T-helper 2 cell treated with Interferon-gamma antibody and Interleukin-4, amounts not matched to agents 5 μg/mL and 100 μg/mL, for 36 hours (primary cell): ENCODE data around the gene SNHG17.
"Not testable (repeated sequence)": the region's sequence is repeated elsewhere in the genome, so short reads cannot be mapped to it uniquely, and the experiment has no call there.

Experiments
- DNase-seq: peaks from one replicate; pipeline ENCODE4 v3.0.0; 2021; ENCODE audit warnings: low spot score
- H3K27ac Mint-ChIP-seq: one replicate; pipeline ENCODE4 v1.8.0; 2021; ENCODE audit warnings: mild to moderate bottlenecking, mixed read lengths
- H3K27me3 Mint-ChIP-seq: one replicate; pipeline ENCODE4 v1.8.0; 2021; ENCODE audit warnings: low read depth, mixed read lengths
- H3K36me3 Mint-ChIP-seq: one replicate; pipeline ENCODE4 v1.8.0; 2021; ENCODE audit warnings: low read depth, mixed read lengths
- H3K4me1 Mint-ChIP-seq: one replicate; pipeline ENCODE4 v1.8.0; 2021; ENCODE audit warnings: low read depth, mixed read lengths
- H3K4me3 Mint-ChIP-seq: one replicate; pipeline ENCODE4 v1.8.0; 2022; ENCODE audit warnings: mild to moderate bottlenecking, moderate library complexity, mixed read lengths
- H3K9me3 Mint-ChIP-seq: one replicate; pipeline ENCODE4 v1.8.0; 2021; ENCODE audit warnings: mixed read lengths

SNHG17 gene

DNA sequence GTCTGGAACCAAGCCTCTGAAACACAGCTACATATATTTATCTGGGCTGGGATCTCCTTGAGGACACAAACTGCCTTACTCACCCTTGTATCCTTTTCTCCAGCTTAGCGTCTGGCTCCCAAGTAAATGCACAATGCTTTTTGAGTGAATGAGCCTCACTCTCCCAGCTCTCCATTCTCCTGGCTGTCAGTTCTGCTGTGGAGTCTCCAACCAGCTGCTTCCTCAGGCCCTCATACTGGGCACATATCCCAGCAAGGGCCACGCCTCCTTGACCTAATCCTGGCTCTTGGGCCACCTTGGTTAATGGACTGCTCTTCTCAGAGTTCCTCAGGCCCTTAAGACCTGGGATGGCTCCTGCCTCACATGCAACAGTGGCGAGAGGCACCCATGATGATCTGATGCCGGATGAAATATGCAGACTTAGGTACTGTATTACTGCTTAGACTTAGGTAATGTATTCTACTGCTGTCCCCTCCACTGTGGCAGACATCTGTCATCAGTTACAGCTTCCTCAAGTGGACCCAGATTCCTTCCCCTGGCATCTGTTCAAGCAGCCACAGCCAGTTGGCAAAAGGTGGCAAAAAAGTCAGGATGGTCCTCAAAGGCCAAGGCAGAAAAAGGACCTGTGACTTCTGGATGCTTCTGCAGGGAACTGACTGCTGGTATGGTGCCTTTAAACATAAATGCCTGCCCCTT is 16.5 kb downstream of the SNHG17 start:
- peaks cover 65% of the 10 kb centered on the region for H3K36me3 Mint-ChIP-seq
- DNase-seq: no peak

GRCh38 chr20:38414769-38415450 is 20.2 kb downstream of the SNHG17 start:
- peaks cover 44% of the 10 kb centered on the region for H3K36me3 Mint-ChIP-seq
- H3K4me3 Mint-ChIP-seq: no peak overlapping the region
- no peaks in the 10 kb centered on the region for H3K9me3 Mint-ChIP-seq
- no peaks in the 10 kb centered on the region for H3K4me1 Mint-ChIP-seq
- DNase-seq: no peak
- H3K27me3 Mint-ChIP-seq: no peaks in the 10 kb centered on the region
- H3K27ac Mint-ChIP-seq: no peak overlapping the region

More for the DNA sequence above, 16.5 kb downstream of the SNHG17 start:
- H3K4me3 Mint-ChIP-seq: no peak overlapping the region
- peaks cover 2% of the 10 kb centered on the region for H3K4me1 Mint-ChIP-seq
- H3K27ac Mint-ChIP-seq: no peak overlapping the region
- H3K27me3 Mint-ChIP-seq: no peaks in the 10 kb centered on the region
- H3K9me3 Mint-ChIP-seq: no peaks in the 10 kb centered on the region

GRCh38 chr20:38412877-38413577 is 22.1 kb downstream of the SNHG17 start:
- no peaks in the 10 kb centered on the region for H3K4me1 Mint-ChIP-seq
- no peaks in the 10 kb centered on the region for H3K9me3 Mint-ChIP-seq
- no peak for DNase-seq
- no peak overlapping the region for H3K27ac Mint-ChIP-seq
- H3K4me3 Mint-ChIP-seq: no peak overlapping the region
- H3K27me3 Mint-ChIP-seq: no peaks in the 10 kb centered on the region
- H3K36me3 Mint-ChIP-seq: peaks cover 28% of the 10 kb centered on the region

DNA sequence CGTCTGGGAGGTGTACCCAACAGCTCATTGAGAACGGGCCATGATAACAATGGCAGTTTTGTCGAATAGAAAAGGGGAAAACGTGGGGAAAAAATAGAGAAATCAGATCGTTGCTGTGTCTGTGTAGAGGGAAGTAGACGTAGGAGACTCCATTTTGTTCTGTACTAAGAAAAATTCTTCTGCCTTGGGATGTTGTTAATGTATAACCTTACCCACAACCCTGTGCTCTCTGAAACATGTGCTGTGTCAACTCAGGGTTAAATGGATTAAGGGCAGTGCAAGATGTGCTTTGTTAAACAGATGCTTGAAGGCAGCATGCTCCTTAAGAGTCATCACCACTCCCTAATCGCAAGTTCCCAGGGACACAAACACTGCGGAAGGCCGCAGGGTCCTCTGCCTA is 27.3 kb downstream of the SNHG17 start:
- H3K4me3 Mint-ChIP-seq, H3K4me1 Mint-ChIP-seq, H3K9me3 Mint-ChIP-seq, H3K27ac Mint-ChIP-seq, H3K27me3 Mint-ChIP-seq, H3K36me3 Mint-ChIP-seq, DNase-seq: not testable (repeated sequence)

- no peak for DNase-seq
- no peaks in the 10 kb centered on the region for H3K4me1 Mint-ChIP-seq
- H3K4me3 Mint-ChIP-seq: no peak overlapping the region
- H3K27me3 Mint-ChIP-seq: no peaks in the 10 kb centered on the region
- peaks cover 6% of the 10 kb centered on the region for H3K36me3 Mint-ChIP-seq
- H3K27ac Mint-ChIP-seq: no peak overlapping the region
- H3K9me3 Mint-ChIP-seq: no peaks in the 10 kb centered on the region
These were observed 27.8 kb downstream of the SNHG17 start for GRCh38 chr20:38407321-38407720.

- Mint-ChIP-seq H3K27ac (no peak overlapping the region), H3K36me3 (peaks cover 3% of the 10 kb centered on the region), H3K27me3 (no peaks in the 10 kb centered on the region), H3K9me3 (no peaks in the 10 kb centered on the region), H3K4me3 (no peak overlapping the region), H3K4me1 (no peaks in the 10 kb centered on the region)
- DNase-seq: no peak
These were observed 28.7 kb downstream of the SNHG17 start for GRCh38 chr20:38406476-38406875.

GRCh38 chr20:38405132-38405531 is 30.0 kb downstream of the SNHG17 start:
- Mint-ChIP-seq H3K27me3 (no peaks in the 10 kb centered on the region), H3K9me3 (no peaks in the 10 kb centered on the region), H3K27ac (no peak overlapping the region), H3K4me1 (no peaks in the 10 kb centered on the region), H3K4me3 (no peak overlapping the region), H3K36me3 (peaks cover 3% of the 10 kb centered on the region)
- no peak for DNase-seq

- H3K36me3 Mint-ChIP-seq: peaks cover 3% of the 10 kb centered on the region
- H3K9me3 Mint-ChIP-seq: no peaks in the 10 kb centered on the region
- DNase-seq: no peak
- no peak overlapping the region for H3K4me3 Mint-ChIP-seq
- no peaks in the 10 kb centered on the region for H3K4me1 Mint-ChIP-seq
- no peaks in the 10 kb centered on the region for H3K27me3 Mint-ChIP-seq
- H3K27ac Mint-ChIP-seq: no peak overlapping the region
These were observed 31.1 kb downstream of the SNHG17 start for GRCh38 chr20:38404016-38404415.

DNA sequence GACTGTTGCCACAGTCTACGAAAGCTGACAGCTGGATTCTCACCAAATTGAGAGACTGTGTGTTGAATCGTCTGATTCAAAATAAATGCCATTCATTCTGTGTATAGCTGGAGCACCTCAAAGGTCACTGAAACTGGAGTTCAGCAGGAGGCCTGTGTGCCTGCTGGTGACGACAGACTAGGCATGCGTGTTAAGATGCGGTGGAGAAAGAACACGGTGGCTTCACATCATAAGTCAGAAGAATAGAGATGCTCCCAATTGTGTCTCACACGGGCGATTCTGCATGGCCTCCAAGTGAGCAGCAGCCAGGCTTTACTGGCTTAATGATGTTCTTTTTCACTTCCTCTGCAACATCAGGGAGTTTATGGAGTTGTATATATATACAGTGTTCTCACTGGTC is 32.3 kb downstream of the SNHG17 start:
- no peaks in the 10 kb centered on the region for H3K9me3 Mint-ChIP-seq
- DNase-seq: no peak
- no peak overlapping the region for H3K27ac Mint-ChIP-seq
- no peaks in the 10 kb centered on the region for H3K27me3 Mint-ChIP-seq
- H3K36me3 Mint-ChIP-seq: peaks cover 3% of the 10 kb centered on the region
- H3K4me3 Mint-ChIP-seq: no peak overlapping the region
- no peaks in the 10 kb centered on the region for H3K4me1 Mint-ChIP-seq

DNA sequence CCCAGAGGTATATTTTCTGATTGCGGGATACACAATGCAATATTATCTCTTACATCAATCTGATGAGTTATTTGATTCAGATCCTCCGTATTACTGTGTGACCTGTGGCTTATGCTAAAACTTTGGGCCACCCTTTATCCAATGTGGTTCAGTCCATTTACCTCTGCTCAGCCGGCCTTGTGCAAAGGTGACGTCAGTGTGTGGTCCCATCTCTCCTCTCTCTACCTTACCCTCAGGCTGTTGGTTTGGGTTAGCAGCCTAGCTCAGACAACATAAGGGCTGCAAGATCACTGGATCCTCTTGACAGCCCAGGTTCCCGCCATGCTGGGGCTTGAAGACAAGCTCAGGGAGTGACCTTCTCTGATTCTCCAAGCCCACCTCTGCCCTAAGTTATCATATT is 33.0 kb downstream of the SNHG17 start:
- Mint-ChIP-seq H3K4me1 (no peaks in the 10 kb centered on the region), H3K9me3 (no peaks in the 10 kb centered on the region), H3K27me3 (peaks cover 4% of the 10 kb centered on the region), H3K36me3 (peaks cover 3% of the 10 kb centered on the region), H3K27ac (no peak overlapping the region), H3K4me3 (no peak overlapping the region)
- DNase-seq: no peak

- H3K27me3 Mint-ChIP-seq, H3K27ac Mint-ChIP-seq, H3K4me1 Mint-ChIP-seq, H3K4me3 Mint-ChIP-seq, DNase-seq, H3K36me3 Mint-ChIP-seq, H3K9me3 Mint-ChIP-seq: not testable (repeated sequence)
These were observed 39.3 kb downstream of the SNHG17 start for GRCh38 chr20:38395751-38396395.

GRCh38 chr20:38395165-38395564 is 40.0 kb downstream of the SNHG17 start:
- Mint-ChIP-seq H3K36me3 (no peaks in the 10 kb centered on the region), H3K9me3 (no peaks in the 10 kb centered on the region)

GRCh38 chr20:38393259-38393658 is 41.9 kb downstream of the SNHG17 start:
- Mint-ChIP-seq H3K36me3 (no peaks in the 10 kb centered on the region), H3K27me3 (peaks cover 12% of the 10 kb centered on the region), H3K27ac (no peak overlapping the region), H3K4me1 (no peaks in the 10 kb centered on the region), H3K4me3 (no peak overlapping the region), H3K9me3 (no peaks in the 10 kb centered on the region)
- DNase-seq: no peak

More at GRCh38 chr20:38395165-38395564, 40.0 kb downstream of the SNHG17 start:
- no peak for DNase-seq
- no peak overlapping the region for H3K4me3 Mint-ChIP-seq
- no peaks in the 10 kb centered on the region for H3K4me1 Mint-ChIP-seq
- peaks cover 7% of the 10 kb centered on the region for H3K27me3 Mint-ChIP-seq
- no peak overlapping the region for H3K27ac Mint-ChIP-seq

DNA sequence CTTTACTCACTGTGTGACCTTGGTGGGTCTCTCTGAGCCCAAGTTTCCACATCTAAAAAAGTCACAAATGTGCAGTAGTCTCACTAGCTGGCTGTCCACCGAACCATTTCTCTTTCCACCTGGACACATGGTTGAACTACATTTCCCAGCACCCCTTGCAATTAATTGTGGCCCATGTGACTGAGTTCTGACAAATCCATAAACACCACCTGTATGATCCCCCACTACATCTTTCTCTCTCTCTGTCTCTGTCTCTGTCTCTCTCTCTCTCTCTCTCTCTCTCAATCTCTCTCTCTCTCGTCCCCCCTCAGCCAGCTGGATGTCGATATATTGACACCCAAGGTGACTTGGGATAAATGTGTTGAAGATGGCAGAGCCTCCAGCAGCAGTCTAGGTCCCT is 42.8 kb downstream of the SNHG17 start:
- H3K9me3 Mint-ChIP-seq: no peaks in the 10 kb centered on the region
- DNase-seq: no peak
- H3K4me3 Mint-ChIP-seq: no peak overlapping the region
- peaks cover 10% of the 10 kb centered on the region for H3K27me3 Mint-ChIP-seq
- no peaks in the 10 kb centered on the region for H3K36me3 Mint-ChIP-seq
- H3K27ac Mint-ChIP-seq: no peak overlapping the region
- no peaks in the 10 kb centered on the region for H3K4me1 Mint-ChIP-seq
